Retinal pigment epithelial cell (primary cell): Measurements from ENCODE around the gene NOP53.

Experiments
- DNase-seq: peaks from one replicate; pipeline ENCODE4 v3.0.0-alpha.2; 2010; ENCODE audit warnings: low read depth
- H3K4me3 ChIP-seq: 2 replicates; pipeline ENCODE4 v1.5.1; 2011; ENCODE audit warnings: mild to moderate bottlenecking, low read length, control low read depth, moderate library complexity
- TF ChIP-seq, protein P1 (sequence below): conservative IDR thresholded peaks from 2 replicates; pipeline ENCODE4 v1.5.1; 2011; ENCODE audit warnings: low read depth, low read length, control low read depth, inconsistent platforms

Gene NOP53

DNA sequence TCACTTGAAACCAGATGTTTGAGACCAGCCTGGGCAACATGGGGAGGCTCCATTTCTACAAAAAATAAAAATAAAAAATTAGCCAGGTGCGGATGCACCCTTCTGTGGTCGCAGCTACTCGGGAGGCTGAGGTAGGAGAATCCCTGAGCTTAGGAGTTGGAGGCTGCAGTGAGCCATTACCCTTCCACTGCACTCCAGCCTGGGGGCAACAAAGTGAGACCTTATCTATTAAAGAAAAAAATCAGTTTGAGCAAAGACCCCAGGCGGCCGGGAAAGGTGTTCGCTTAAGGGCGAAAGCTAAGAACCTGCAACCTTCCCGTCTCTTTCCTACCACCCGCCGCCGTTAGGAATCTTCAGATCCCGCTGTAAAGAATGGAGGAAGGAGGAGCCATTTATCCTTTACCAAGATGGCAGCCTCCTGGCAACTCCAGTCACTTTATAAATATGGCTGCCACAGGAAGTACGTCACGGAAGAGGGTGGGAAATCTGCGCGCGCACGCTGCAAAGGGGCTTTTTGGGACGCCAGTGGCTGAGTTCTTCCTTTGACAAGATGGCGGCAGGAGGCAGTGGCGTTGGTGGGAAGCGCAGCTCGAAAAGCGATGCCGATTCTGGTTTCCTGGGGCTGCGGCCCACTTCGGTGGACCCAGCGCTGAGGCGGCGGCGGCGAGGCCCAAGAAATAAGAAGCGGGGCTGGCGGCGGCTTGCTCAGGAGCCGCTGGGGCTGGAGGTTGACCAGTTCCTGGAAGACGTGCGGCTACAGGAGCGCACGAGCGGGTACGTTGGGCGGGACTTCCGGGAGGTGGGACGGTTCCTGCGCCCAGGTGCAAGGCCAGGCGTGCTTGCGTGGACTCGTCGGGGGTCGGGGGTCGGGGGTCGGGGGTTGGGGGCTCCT is at the start of gene NOP53:
NOP53 (plus strand) TSS at position 537 of the 892 bp plus-strand sequence; CDS start at position 551, 14 bp downstream.
- TF ChIP-seq, protein P1, sequence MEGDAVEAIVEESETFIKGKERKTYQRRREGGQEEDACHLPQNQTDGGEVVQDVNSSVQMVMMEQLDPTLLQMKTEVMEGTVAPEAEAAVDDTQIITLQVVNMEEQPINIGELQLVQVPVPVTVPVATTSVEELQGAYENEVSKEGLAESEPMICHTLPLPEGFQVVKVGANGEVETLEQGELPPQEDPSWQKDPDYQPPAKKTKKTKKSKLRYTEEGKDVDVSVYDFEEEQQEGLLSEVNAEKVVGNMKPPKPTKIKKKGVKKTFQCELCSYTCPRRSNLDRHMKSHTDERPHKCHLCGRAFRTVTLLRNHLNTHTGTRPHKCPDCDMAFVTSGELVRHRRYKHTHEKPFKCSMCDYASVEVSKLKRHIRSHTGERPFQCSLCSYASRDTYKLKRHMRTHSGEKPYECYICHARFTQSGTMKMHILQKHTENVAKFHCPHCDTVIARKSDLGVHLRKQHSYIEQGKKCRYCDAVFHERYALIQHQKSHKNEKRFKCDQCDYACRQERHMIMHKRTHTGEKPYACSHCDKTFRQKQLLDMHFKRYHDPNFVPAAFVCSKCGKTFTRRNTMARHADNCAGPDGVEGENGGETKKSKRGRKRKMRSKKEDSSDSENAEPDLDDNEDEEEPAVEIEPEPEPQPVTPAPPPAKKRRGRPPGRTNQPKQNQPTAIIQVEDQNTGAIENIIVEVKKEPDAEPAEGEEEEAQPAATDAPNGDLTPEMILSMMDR, result no peak
- DNase-seq, result peak; percentile 87
- peak within 1 kb of the TSS; percentile 82 for H3K4me3 ChIP-seq

DNA sequence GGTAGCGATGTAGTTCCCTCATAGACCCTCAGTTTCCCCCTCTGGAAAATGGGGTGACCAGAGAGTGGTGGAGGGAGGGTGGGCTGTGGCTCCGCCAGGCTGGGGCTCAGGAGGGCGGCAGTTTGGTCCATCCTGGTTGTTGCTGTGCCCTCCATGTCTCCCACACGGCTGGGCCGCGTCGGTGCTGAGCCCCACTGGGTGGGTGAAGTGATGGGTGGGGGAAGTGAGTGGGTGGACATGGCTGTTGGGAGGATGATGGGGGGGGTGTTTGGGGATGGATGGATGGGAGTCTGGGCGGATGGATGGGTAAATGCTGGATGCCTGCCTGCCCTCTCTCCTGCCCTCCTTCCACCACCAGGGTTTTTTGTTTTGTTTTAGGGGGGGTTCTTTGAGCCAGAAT is 48.7 kb upstream of the NOP53 start:
- DNase-seq, result no peak
- no peak overlapping the region for H3K4me3 ChIP-seq
- TF ChIP-seq, protein P1, result no peak

DNA sequence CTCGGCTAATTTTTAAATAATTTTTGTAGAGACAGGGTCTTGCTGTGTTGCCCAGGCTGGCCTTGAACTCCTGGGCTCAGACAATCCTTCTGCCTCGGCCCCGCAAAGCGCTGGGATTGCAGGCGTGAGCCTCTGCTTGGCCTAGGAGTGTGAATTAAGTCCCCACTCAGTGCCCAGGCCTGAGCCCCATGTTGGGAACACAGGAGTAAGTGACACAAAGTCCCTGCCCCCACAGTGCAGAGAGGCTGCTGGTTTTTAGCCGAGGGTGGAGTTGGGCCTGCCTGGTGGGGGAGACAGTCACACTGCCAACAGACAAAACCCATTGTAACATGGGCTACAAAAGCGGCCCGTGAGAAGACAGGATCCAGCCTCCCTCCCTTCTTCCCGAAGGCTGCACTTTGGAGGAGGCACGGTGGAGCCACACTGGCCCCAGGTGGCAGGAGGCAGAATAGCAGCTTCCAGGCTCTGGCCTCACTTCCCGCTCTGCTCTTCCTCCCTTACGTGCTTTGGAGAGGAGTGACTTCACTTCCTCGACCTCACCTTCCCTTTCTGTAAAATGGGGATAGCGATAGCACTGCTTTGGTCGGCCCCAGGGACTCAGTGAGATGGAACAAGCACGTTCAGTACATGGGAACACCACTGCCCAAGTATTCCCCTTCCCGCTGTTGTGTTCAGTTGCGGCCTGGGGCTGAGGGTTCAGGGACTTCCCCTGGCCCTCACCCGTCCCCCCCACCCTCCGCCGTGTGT is 47.3 kb upstream of the NOP53 start:
- peak; percentile 29 for DNase-seq
- no peak overlapping the region for H3K4me3 ChIP-seq
- TF ChIP-seq, protein P1, result peak; percentile 100

DNA sequence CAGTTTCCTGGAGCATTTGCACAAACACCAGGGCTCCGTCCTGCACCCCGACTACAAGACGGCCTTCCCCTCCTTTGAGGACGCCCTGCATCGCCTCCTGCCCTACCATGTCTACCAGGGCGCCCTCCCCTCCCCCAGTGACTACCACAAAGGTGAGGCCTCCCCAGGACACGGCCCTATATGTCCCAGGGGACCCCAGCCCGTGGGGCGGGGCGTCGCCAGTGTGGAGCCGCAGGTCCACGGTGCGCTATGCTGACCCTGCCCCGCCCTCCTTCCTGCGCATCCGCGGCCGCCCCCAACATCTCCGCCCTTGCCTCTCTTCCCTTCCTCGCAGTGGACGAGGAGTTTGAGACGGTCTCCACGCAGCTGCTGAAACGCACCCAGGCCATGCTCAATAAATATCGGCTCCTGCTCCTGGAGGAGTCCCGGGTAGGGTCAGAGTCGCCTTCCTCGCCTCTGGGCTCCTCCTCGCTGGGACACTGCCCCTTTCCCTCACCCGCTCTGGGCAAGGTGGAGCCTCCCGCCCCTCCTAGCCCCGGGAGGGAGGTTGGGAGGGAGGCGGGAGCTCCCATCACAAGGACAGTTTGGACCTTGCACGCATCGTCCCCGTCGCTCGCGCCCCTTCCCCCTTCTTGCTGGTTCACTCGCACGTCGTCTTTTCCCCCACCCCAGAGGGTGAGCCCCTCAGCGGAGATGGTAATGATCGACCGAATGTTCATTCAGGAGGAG is 46.6 kb upstream of the NOP53 start:
- H3K4me3 ChIP-seq, result no peak overlapping the region
- DNase-seq, result no peak
- TF ChIP-seq, protein P1, result no peak

DNA sequence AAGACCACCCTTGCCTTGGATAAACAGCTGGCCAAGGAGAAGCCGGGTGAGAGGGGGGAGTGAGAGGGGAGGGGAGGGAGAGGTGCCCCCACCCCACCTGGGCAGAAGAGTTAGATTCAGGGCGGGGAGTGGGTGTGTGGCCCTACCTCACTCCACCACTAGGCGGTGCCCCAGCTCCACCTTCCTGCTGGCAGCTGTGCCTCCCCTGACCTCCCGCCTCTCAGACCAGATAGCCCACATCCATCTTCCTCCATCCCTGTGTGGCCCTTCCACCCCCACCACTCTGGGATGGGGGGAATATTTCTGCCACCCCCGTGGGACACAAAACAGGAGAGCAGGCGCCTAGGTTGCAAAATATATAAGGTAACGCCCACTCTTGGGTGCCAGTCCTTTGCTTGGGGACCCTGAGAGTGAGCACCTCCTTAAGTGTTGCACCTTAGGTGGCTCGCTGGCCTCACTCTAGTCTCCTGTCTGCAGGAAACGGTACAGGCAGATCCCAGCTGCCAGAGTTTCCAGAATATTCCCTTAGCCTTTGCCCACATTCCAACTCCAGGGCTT is 45.9 kb upstream of the NOP53 start:
- no peak for DNase-seq
- H3K4me3 ChIP-seq, result no peak overlapping the region
- TF ChIP-seq, protein P1, result peak; percentile 84

DNA sequence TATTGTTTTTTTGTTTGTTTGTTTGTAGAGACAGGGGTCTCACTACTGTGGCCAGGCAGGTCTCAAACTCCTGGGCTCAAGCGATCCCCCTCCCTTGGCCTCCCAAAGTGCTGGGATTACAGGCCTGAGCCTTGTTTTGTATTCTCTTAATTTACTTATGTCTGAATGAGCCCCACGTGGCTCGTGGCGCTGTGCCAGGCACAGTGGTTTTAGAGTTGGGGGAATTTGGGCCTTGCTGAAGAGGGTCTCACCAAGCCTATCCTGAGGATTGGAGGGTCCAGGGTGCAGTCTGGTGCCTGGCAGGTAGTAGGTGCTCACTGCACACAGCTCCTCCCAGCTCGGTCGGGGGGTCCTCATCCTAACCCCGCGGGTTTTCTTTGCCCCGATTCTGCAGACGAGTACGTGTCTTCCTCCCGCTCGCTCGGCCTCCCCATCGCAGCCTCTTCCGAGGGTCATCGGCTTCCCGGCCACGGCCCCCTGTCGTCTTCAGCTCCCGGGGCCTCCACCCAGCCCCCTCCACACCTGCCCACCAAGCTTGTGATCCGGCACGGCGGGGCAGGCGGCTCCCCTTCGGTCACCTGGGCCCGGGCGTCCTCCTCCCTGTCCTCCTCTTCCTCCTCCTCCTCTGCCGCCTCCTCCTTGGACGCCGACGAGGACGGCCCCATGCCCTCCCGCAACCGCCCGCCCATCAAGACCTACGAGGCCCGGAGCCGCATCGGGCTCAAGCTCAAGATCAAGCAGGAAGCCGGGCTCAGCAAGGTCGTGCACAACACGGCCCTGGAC is 44.2 kb upstream of the NOP53 start:
- DNase-seq, result no peak
- H3K4me3 ChIP-seq, result no peak overlapping the region
- TF ChIP-seq, protein P1, result no peak
